Measurements from ENCODE around the gene NMD3. TPM values are rescaled to one million over a fixed set of nuclear protein-coding genes. Genes with fewer than 3 reads are reported as not detected.

Gene NMD3
- polyA plus RNA-seq, 1 donor from 2014 or later: 25.3 TPM

- Histone ChIP-seq H3K4me2 (ENCODE audit: low read length) (no peak overlapping the region), H2AFZ (ENCODE audit: low read depth, low read length) (no peak overlapping the region), H4K20me1 (ENCODE audit: insufficient read depth) (no peaks in the 10 kb centered on the region), H3K9me3 (ENCODE audit: low read length) (no peaks in the 10 kb centered on the region), H3K27me3 (ENCODE audit: insufficient read depth, low read depth, low read length) (no peaks in the 10 kb centered on the region), H3K4me3 (ENCODE audit: low read length) (no peak overlapping the region), H3K79me2 (replicated peaks; ENCODE audit: insufficient read depth, low read length) (no peaks in the 10 kb centered on the region), H3K9me2 (ENCODE audit: insufficient read depth, low read length) (no peaks in the 10 kb centered on the region), H3K9ac (ENCODE audit: low read length) (no peak overlapping the region), H3K36me3 (ENCODE audit: insufficient read depth, low read length) (no peaks in the 10 kb centered on the region), H3K27ac (ENCODE audit: low read length) (no peak overlapping the region), H3F3A (ENCODE audit: insufficient read depth, low read length, poor library complexity, severe bottlenecking) (no peaks in the 10 kb centered on the region)
- TF ChIP-seq MXI1 (conservative IDR thresholded peaks at IDR 0.05; ENCODE audit: poor library complexity, severe bottlenecking): no peak
- TF ChIP-seq POLR2AphosphoS5 (IDR thresholded peaks at IDR 0.05): no peak
- TF ChIP-seq, protein P1, sequence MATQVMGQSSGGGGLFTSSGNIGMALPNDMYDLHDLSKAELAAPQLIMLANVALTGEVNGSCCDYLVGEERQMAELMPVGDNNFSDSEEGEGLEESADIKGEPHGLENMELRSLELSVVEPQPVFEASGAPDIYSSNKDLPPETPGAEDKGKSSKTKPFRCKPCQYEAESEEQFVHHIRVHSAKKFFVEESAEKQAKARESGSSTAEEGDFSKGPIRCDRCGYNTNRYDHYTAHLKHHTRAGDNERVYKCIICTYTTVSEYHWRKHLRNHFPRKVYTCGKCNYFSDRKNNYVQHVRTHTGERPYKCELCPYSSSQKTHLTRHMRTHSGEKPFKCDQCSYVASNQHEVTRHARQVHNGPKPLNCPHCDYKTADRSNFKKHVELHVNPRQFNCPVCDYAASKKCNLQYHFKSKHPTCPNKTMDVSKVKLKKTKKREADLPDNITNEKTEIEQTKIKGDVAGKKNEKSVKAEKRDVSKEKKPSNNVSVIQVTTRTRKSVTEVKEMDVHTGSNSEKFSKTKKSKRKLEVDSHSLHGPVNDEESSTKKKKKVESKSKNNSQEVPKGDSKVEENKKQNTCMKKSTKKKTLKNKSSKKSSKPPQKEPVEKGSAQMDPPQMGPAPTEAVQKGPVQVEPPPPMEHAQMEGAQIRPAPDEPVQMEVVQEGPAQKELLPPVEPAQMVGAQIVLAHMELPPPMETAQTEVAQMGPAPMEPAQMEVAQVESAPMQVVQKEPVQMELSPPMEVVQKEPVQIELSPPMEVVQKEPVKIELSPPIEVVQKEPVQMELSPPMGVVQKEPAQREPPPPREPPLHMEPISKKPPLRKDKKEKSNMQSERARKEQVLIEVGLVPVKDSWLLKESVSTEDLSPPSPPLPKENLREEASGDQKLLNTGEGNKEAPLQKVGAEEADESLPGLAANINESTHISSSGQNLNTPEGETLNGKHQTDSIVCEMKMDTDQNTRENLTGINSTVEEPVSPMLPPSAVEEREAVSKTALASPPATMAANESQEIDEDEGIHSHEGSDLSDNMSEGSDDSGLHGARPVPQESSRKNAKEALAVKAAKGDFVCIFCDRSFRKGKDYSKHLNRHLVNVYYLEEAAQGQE (IDR thresholded peaks at IDR 0.05; ENCODE audit: borderline replicate concordance): no peak
- TF ChIP-seq RAD21 (conservative IDR thresholded peaks at IDR 0.05): no peak
- no peak for TF ChIP-seq EZH2 (IDR thresholded peaks at IDR 0.05; ENCODE audit: borderline replicate concordance, insufficient read depth, low read length, poor library complexity, severe bottlenecking)
- TF ChIP-seq EP300 (conservative IDR thresholded peaks at IDR 0.05; ENCODE audit: poor library complexity, severe bottlenecking): no peak
- no peak for TF ChIP-seq TAF1 (IDR thresholded peaks at IDR 0.05; ENCODE audit: low read depth)
- no peak for TF ChIP-seq SMC3 (conservative IDR thresholded peaks at IDR 0.05; ENCODE audit: poor library complexity)
- TF ChIP-seq, protein P2, sequence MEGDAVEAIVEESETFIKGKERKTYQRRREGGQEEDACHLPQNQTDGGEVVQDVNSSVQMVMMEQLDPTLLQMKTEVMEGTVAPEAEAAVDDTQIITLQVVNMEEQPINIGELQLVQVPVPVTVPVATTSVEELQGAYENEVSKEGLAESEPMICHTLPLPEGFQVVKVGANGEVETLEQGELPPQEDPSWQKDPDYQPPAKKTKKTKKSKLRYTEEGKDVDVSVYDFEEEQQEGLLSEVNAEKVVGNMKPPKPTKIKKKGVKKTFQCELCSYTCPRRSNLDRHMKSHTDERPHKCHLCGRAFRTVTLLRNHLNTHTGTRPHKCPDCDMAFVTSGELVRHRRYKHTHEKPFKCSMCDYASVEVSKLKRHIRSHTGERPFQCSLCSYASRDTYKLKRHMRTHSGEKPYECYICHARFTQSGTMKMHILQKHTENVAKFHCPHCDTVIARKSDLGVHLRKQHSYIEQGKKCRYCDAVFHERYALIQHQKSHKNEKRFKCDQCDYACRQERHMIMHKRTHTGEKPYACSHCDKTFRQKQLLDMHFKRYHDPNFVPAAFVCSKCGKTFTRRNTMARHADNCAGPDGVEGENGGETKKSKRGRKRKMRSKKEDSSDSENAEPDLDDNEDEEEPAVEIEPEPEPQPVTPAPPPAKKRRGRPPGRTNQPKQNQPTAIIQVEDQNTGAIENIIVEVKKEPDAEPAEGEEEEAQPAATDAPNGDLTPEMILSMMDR (IDR thresholded peaks at IDR 0.05; ENCODE audit: poor library complexity, severe bottlenecking): no peak
These were observed 34.1 kb upstream of the NMD3 start for GRCh38 chr3:161187046-161187445.

GRCh38 chr3:161197855-161198850 is 23.0 kb upstream of the NMD3 start:
- H3K27me3 ChIP-seq (ENCODE audit: insufficient read depth, low read depth, low read length): no peaks in the 10 kb centered on the region
- no peak overlapping the region for H3K4me2 ChIP-seq (ENCODE audit: low read length)
- H3K9me2 ChIP-seq (ENCODE audit: insufficient read depth, low read length): no peaks in the 10 kb centered on the region
- H4K20me1 ChIP-seq (ENCODE audit: insufficient read depth): no peaks in the 10 kb centered on the region
- no peak overlapping the region for H3K9ac ChIP-seq (ENCODE audit: low read length)
- no peaks in the 10 kb centered on the region for H3K9me3 ChIP-seq (ENCODE audit: low read length)
- H3K4me3 ChIP-seq (ENCODE audit: low read length): no peak overlapping the region
- no peak overlapping the region for H3K27ac ChIP-seq (ENCODE audit: low read length)
- H3K36me3 ChIP-seq (ENCODE audit: insufficient read depth, low read length): no peaks in the 10 kb centered on the region
- TF ChIP-seq, protein P2 (IDR thresholded peaks at IDR 0.05; ENCODE audit: poor library complexity, severe bottlenecking): no peak
- TF ChIP-seq EZH2 (IDR thresholded peaks at IDR 0.05; ENCODE audit: borderline replicate concordance, insufficient read depth, low read length, poor library complexity, severe bottlenecking) (no peak), EP300 (conservative IDR thresholded peaks at IDR 0.05; ENCODE audit: poor library complexity, severe bottlenecking) (no peak), RAD21 (conservative IDR thresholded peaks at IDR 0.05) (no peak), POLR2AphosphoS5 (IDR thresholded peaks at IDR 0.05) (no peak)
- TF ChIP-seq, protein P1 (IDR thresholded peaks at IDR 0.05; ENCODE audit: borderline replicate concordance): no peak
- H3F3A ChIP-seq (ENCODE audit: insufficient read depth, low read length, poor library complexity, severe bottlenecking): no peaks in the 10 kb centered on the region
- no peak overlapping the region for H2AFZ ChIP-seq (ENCODE audit: low read depth, low read length)
- H3K79me2 ChIP-seq (replicated peaks; ENCODE audit: insufficient read depth, low read length): no peaks in the 10 kb centered on the region

Measured in neural cell (in vitro differentiated cells).